Neural progenitor cell (in vitro differentiated cells): Measurements from ENCODE around the gene CD99L2. TPM values are rescaled to one million over a fixed set of nuclear protein-coding genes. Genes with fewer than 3 reads are reported as not detected.

Experiments
- DNase-seq: peaks from one replicate; pipeline ENCODE4 v3.0.0-alpha.2; 2016; ENCODE audit warnings: low spot score
- H2AFZ ChIP-seq: fragments of 200-600 bp; sonication (generic); replicated peaks from 2 replicates; pipeline ENCODE4 v1.6.1; 2016; ENCODE audit warnings: antibody characterized with exemption
- H3F3A ChIP-seq: fragments of 200-600 bp; sonication (generic); 2 replicates; pipeline ENCODE4 v1.6.1; 2016; ENCODE audit warnings: antibody characterized with exemption, low read depth
- H3K27ac ChIP-seq: fragments of 200-600 bp; sonication (generic); 2 replicates; pipeline ENCODE4 v1.5.1; 2016; ENCODE audit warnings: mild to moderate bottlenecking
- H3K27me3 ChIP-seq: fragments of 200-600 bp; sonication (generic); 2 replicates; pipeline ENCODE4 v1.6.1; 2016; ENCODE audit warnings: mild to moderate bottlenecking, moderate library complexity
- H3K36me3 ChIP-seq: fragments of 200-600 bp; sonication (generic); 2 replicates; pipeline ENCODE4 v1.5.1; 2016
- H3K4me1 ChIP-seq: fragments of 200-600 bp; sonication (generic); 2 replicates; pipeline ENCODE4 v1.6.1; 2016; ENCODE audit warnings: mixed run types
- H3K4me2 ChIP-seq: fragments of 200-600 bp; sonication (generic); 2 replicates; pipeline ENCODE4 v1.6.1; 2016
- H3K4me3 ChIP-seq: fragments of 200-600 bp; sonication (generic); 2 replicates; pipeline ENCODE4 v1.5.1; 2016
- H3K79me2 ChIP-seq: fragments of 200-600 bp; sonication (generic); 2 replicates; pipeline ENCODE4 v1.6.1; 2016; ENCODE audit warnings: low read depth
- H3K9ac ChIP-seq: fragments of 200-600 bp; sonication (generic); 2 replicates; pipeline ENCODE4 v1.6.1; 2016
- H3K9me3 ChIP-seq: fragments of 200-600 bp; sonication (generic); 2 replicates; pipeline ENCODE4 v1.5.1; 2016; ENCODE audit warnings: low read depth
- H4K20me1 ChIP-seq: fragments of 200-600 bp; sonication (generic); 2 replicates; pipeline ENCODE4 v1.6.1; 2016; ENCODE audit warnings: low read depth
- H3K27ac Mint-ChIP-seq: 3 replicates; pipeline ENCODE4 v1.8.0; 2021; ENCODE audit warnings: mixed read lengths
- H3K27me3 Mint-ChIP-seq: 2 replicates; pipeline ENCODE4 v1.8.0; 2022; ENCODE audit warnings: low read depth, mild to moderate bottlenecking, inconsistent platforms, moderate library complexity, mixed read lengths; ENCODE audit not compliant: insufficient read depth
- H3K36me3 Mint-ChIP-seq: 3 replicates; pipeline ENCODE4 v1.8.0; 2021; ENCODE audit warnings: mixed read lengths
- H3K4me1 Mint-ChIP-seq: 3 replicates; pipeline ENCODE4 v1.8.0; 2021; ENCODE audit warnings: mixed read lengths
- H3K4me3 Mint-ChIP-seq: 3 replicates; pipeline ENCODE4 v1.8.0; 2021; ENCODE audit warnings: mild to moderate bottlenecking, moderate library complexity, mixed read lengths
- H3K9me3 Mint-ChIP-seq: 3 replicates; pipeline ENCODE4 v1.8.0; 2020; ENCODE audit warnings: mixed read lengths
- CTCF ChIP-seq: fragments of 200-600 bp; sonication (generic); IDR thresholded peaks from 2 replicates; pipeline ENCODE4 v1.5.1; 2017; ENCODE audit warnings: antibody characterized with exemption, mild to moderate bottlenecking
- EZH2 ChIP-seq: fragments of 200-600 bp; sonication (generic); IDR thresholded peaks from 2 replicates; pipeline ENCODE4 v1.6.1; 2017; ENCODE audit warnings: antibody characterized with exemption, mild to moderate bottlenecking, moderate library complexity
- EZH2phosphoT487 ChIP-seq: fragments of 200-600 bp; sonication (generic); IDR thresholded peaks from 2 replicates; pipeline ENCODE4 v1.6.1; 2017; ENCODE audit warnings: antibody characterized with exemption
- total RNA-seq: library from RNA; depleted of rRNA; stranded (reverse); fragments of >200 nt; gene quantifications from 2 replicates; pipeline ENCODE4 v1.2.3, GENCODE V29; 2015; ENCODE audit warnings: low replicate concordance

The CD99L2 gene
- total RNA-seq, 1 donor from 2014 or later = 24.7 TPM

- Histone ChIP-seq H3K27ac (no peak overlapping the region), H3K4me1 (no peaks in the 10 kb centered on the region), H3K9me3 (no peaks in the 10 kb centered on the region), H2AFZ (no peak overlapping the region), H3K36me3 (no peaks in the 10 kb centered on the region), H3K4me3 (no peak overlapping the region), H3K27me3 (no peaks in the 10 kb centered on the region), H3K79me2 (no peaks in the 10 kb centered on the region), H3F3A (no peaks in the 10 kb centered on the region), H3K4me2 (no peak overlapping the region), H4K20me1 (no peaks in the 10 kb centered on the region), H3K9ac (no peak overlapping the region)
- Mint-ChIP-seq H3K27me3 (no peaks in the 10 kb centered on the region), H3K27ac (no peak overlapping the region), H3K4me3 (no peak overlapping the region), H3K36me3 (no peaks in the 10 kb centered on the region), H3K4me1 (peaks cover 7% of the 10 kb centered on the region), H3K9me3 (no peaks in the 10 kb centered on the region)
- no peak for TF ChIP-seq CTCF
- TF ChIP-seq EZH2 = no peak
- TF ChIP-seq EZH2phosphoT487 = no peak
- no peak for DNase-seq
These were observed 56.8 kb downstream of the CD99L2 start for GRCh38 chrX:150841456-150842197.

DNA sequence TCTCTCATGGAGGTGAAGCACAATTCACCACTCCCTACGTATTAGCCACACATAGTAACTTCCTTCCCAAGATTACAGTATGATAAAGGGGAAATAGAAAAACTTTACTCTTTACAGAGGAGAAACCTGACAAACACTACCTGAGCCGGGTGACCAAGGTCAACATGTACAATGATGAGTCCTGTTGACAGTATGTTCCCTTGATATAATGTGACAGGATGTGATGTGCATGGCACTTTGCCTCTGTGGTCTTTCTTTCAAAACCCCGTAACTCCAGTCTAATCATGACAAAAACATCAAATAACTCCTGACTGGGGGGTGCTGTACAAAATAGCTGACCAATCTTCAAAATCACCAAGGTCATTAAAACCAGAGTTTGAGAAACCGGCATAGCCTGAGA, 60.6 kb downstream of the CD99L2 start:
- Histone ChIP-seq H3K79me2 (no peaks in the 10 kb centered on the region), H3K4me3 (no peak overlapping the region), H3K9ac (no peak overlapping the region), H4K20me1 (no peaks in the 10 kb centered on the region), H2AFZ (no peak overlapping the region), H3K4me1 (no peaks in the 10 kb centered on the region), H3K9me3 (no peaks in the 10 kb centered on the region), H3K27ac (no peak overlapping the region), H3K36me3 (no peaks in the 10 kb centered on the region), H3K4me2 (no peak overlapping the region), H3K27me3 (no peaks in the 10 kb centered on the region), H3F3A (no peaks in the 10 kb centered on the region)
- H3K4me1 Mint-ChIP-seq = peaks cover 7% of the 10 kb centered on the region
- no peak overlapping the region for H3K27ac Mint-ChIP-seq
- H3K27me3 Mint-ChIP-seq = peaks cover 2% of the 10 kb centered on the region
- TF ChIP-seq CTCF = no peak
- TF ChIP-seq EZH2phosphoT487 = no peak
- TF ChIP-seq EZH2 = no peak
- no peak for DNase-seq
- H3K9me3 Mint-ChIP-seq = peaks cover 26% of the 10 kb centered on the region
- peaks cover 8% of the 10 kb centered on the region for H3K36me3 Mint-ChIP-seq
- H3K4me3 Mint-ChIP-seq = no peak overlapping the region

GRCh38 chrX:150834695-150835094, 63.8 kb downstream of the CD99L2 start:
- H3K27ac ChIP-seq = no peak overlapping the region
- H3K79me2 ChIP-seq = no peaks in the 10 kb centered on the region
- no peak for TF ChIP-seq EZH2
- no peak for TF ChIP-seq EZH2phosphoT487
- no peak for TF ChIP-seq CTCF
- no peak overlapping the region for H3K9ac ChIP-seq
- no peak overlapping the region for H2AFZ ChIP-seq
- H3K4me2 ChIP-seq = no peak overlapping the region
- Mint-ChIP-seq H3K4me1 (no peaks in the 10 kb centered on the region), H3K4me3 (no peak overlapping the region), H3K27me3 (peaks cover 5% of the 10 kb centered on the region), H3K27ac (no peak overlapping the region), H3K9me3 (peaks cover 30% of the 10 kb centered on the region), H3K36me3 (peaks cover 13% of the 10 kb centered on the region)
- H4K20me1 ChIP-seq = no peaks in the 10 kb centered on the region
- H3K4me3 ChIP-seq = no peak overlapping the region
- H3K4me1 ChIP-seq = no peaks in the 10 kb centered on the region
- H3K27me3 ChIP-seq = no peaks in the 10 kb centered on the region
- H3K9me3 ChIP-seq = no peaks in the 10 kb centered on the region
- H3F3A ChIP-seq = no peaks in the 10 kb centered on the region
- no peak for DNase-seq
- H3K36me3 ChIP-seq = no peaks in the 10 kb centered on the region
